Pancreas (tissue), 10 donors: ENCODE results near the gene SPRR5. TPM values are rescaled to one million over a fixed set of nuclear protein-coding genes. Genes with fewer than 3 reads are reported as not detected.

Source experiments
- ATAC-seq, 4 donors: fragments of 200-7000 bp; cut with Tn5 transposase; one replicate each; pipeline versions ENCODE4 v1.8.0 to v1.9.1; 2020; ENCODE audit warnings: mild to moderate bottlenecking in 4 of 4, moderate library complexity in 4 of 4
- DNase-seq, 6 donors: peaks; one replicate each; pipeline ENCODE4 v3.0.0-alpha.2; 2020
- FAIRE-seq: peaks from 2 replicates; lab custom pipeline; 2012; peaks lifted over from hg19 to GRCh38; lab: Jason Lieb, UNC
- H3K27ac ChIP-seq, 4 donors: fragments of 200-600 bp; sonication (generic); 1 replicate in 3 of 4; 2 replicates in 1 of 4; pipeline versions ENCODE4 v1.5.0 to v1.8.0; 2020
- H3K27me3 ChIP-seq, 4 donors: fragments of 200-600 bp; one replicate each; pipeline ENCODE4 v1.8.0; 2021
- H3K36me3 ChIP-seq, 3 donors: fragments of 200-600 bp; sonication (generic) in 1 of 3; one replicate each; pipeline versions ENCODE4 v1.5.0 to v1.8.0; 2020 to 2021
- H3K4me1 ChIP-seq, 3 donors: fragments of 200-600 bp; one replicate each; pipeline ENCODE4 v1.8.0; 2021
- H3K4me3 ChIP-seq, 4 donors: fragments of 200-600 bp; sonication (generic) in 2 of 4; one replicate each; pipeline versions ENCODE4 v1.5.0 to v1.8.0; 2020 to 2021
- H3K9me3 ChIP-seq, 4 donors: fragments of 200-600 bp; one replicate each; pipeline ENCODE4 v1.8.0; 2021
- WGBS, 2 donors: extraction: QIAGEN DNeasy Blood & Tissue Kit; methylation state at CpG; one replicate each; pipeline ENCODE4 v1.1.7; 2013; 5-methylcytosine and 5-hydroxymethylcytosine counted together
- intact Hi-C, 3 donors: fragments of 100-400 bp; cut with DNase I; formaldehyde crosslinking; loops; one replicate each; pipeline versions ENCODE4 v1.11.1 to v1.14.2; 2022
- polyA plus RNA-seq, 2 donors: library from polyadenylated mRNA; stranded (reverse); fragments of 200-250 nt; gene quantifications; one replicate each; pipeline ENCODE4 v1.2.3, GENCODE V29; 2013
- total RNA-seq, 6 donors: library from RNA; stranded (reverse); fragmentation: NEBNext Ultra II Directional in 4 of 6; extraction: Animal tissue kit (Norgen Biotek cat#: 25700) in 4 of 6; gene quantifications; one replicate each; pipeline versions ENCODE4 v1.2.1 to v1.2.4, GENCODE V29; 2021 to 2023
- TF ChIP-seq, protein P1 (sequence below), 4 donors: fragments of 200-600 bp; sonication (generic) in 3 of 4; IDR thresholded peaks; one replicate each; pipeline versions ENCODE4 v1.5.0 to v1.8.0; 2021; ENCODE audit warnings: antibody characterized with exemption in 4 of 4
- donor health status: healthy with polysubstance abuse.
- donor health status: DM: no; HTN: no; CAD: no; lungs with moderate emphysema.
- donor health status: DM: no; HTN: no; CAD: no.
- donor health status: control.
- donor health status: control.
- donor health status: Bipolar disorder and iron deficiency.
- donor health status: DM: yes; HTN: yes; CAD: no.
- donor health status: DM: no; HTN: no; CAD: no.
- donor health status: DM: no; HTN: no; CAD: no.
- donor health status: DM: yes; HTN: yes; CAD: no.

SPRR5 gene
- total and polyA plus RNA-seq, 8 donors, result not detected

DNA sequence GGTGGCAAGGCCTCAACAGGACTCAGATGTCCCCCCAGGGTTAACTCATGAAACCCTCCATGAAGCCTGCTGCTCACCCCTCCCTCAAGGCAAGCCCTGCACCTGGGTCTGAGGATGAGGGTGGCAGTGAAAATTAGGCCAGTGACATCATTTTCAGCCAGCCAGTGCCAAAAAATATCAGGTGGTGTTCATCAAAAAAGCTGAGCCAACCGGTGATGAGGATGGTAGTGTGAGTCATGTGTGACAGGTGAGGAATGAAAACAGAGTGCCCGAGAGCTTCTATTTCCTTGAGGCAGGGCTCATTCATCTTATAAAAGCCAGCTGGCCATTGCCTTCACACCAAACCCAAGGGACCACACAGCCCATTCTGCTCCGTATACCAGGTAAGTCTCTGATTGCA is 36.7 kb downstream of the SPRR5 start, which contains the start of gene SPRR1A:
Gene SPRR1A (plus strand): TSS at position 339 of the 400 bp plus-strand sequence. CDS start 1,150 bp downstream, outside the sequence.
- WGBS, 2 donors, result 77 to 85% methylated on average over 3 of the region's 3 CpGs
- Histone ChIP-seq H3K27me3 (no peaks in the 10 kb centered on the region), H3K4me3 (no peak within 1 kb of the TSS), H3K36me3 (no peaks in the 10 kb centered on the region), H3K4me1 (no peaks in the 10 kb centered on the region), H3K27ac (no peak within 1 kb of the TSS), H3K9me3 (no peaks in the 10 kb centered on the region)
- no peak for DNase-seq
- TF ChIP-seq, protein P1, sequence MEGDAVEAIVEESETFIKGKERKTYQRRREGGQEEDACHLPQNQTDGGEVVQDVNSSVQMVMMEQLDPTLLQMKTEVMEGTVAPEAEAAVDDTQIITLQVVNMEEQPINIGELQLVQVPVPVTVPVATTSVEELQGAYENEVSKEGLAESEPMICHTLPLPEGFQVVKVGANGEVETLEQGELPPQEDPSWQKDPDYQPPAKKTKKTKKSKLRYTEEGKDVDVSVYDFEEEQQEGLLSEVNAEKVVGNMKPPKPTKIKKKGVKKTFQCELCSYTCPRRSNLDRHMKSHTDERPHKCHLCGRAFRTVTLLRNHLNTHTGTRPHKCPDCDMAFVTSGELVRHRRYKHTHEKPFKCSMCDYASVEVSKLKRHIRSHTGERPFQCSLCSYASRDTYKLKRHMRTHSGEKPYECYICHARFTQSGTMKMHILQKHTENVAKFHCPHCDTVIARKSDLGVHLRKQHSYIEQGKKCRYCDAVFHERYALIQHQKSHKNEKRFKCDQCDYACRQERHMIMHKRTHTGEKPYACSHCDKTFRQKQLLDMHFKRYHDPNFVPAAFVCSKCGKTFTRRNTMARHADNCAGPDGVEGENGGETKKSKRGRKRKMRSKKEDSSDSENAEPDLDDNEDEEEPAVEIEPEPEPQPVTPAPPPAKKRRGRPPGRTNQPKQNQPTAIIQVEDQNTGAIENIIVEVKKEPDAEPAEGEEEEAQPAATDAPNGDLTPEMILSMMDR (IDR thresholded peaks at IDR 0.05), result no peak
- intact Hi-C loops, result no loop called here
- peak in 1 of 4 donors; percentile 32 for ATAC-seq
- FAIRE-seq, result no peak

DNA sequence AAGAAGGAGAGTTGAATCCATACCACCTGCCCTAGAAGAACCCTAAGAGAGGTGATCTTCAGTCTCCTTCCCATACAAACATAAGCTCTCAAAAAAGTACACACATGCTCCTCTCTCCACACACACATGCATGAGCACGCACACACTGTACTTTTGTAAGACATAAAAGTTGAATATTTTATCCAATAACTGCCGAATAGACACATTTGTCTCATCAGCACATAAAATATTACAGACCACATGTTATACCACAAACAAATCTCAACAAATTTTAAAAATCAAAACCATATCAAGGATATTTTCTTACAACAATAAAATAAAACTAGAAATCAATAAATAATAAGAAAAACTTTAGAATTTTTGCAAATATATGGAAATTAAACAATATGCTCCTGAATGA is 39.6 kb downstream of the SPRR5 start:
- Histone ChIP-seq H3K27me3 (no peaks in the 10 kb centered on the region), H3K4me3 (no peak overlapping the region), H3K4me1 (no peaks in the 10 kb centered on the region), H3K9me3 (no peaks in the 10 kb centered on the region), H3K27ac (no peak overlapping the region), H3K36me3 (no peaks in the 10 kb centered on the region)
- 76 to 80% methylated on average over 2 of the region's 2 CpGs for WGBS, 2 donors
- intact Hi-C loops, result no loop called here
- DNase-seq (no peak), ATAC-seq (no peak), FAIRE-seq (no peak)
- TF ChIP-seq, protein P1 (IDR thresholded peaks at IDR 0.05), result no peak

DNA sequence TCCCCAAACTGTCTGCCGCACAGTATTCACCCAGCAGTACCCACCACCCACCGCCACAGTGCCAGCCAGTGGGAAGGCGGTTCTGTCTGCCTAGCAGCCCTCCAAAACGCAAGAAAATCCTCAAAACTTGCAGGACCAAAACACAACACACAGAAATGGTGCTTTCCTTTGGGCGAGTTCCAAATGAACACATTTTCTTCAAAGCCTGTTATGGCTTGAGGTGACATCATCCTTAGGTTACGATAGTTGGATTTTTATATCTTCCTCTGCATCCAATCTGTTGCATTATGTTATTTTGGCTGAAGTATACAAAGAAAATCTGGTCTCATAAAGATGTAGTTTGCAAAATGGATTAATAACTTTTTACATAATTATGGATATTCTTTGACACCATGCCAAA is 46.2 kb downstream of the SPRR5 start:
- TF ChIP-seq, protein P1 (IDR thresholded peaks at IDR 0.05), result no peak
- Histone ChIP-seq H3K36me3 (no peaks in the 10 kb centered on the region), H3K27me3 (no peaks in the 10 kb centered on the region), H3K9me3 (no peaks in the 10 kb centered on the region), H3K4me3 (no peak overlapping the region), H3K4me1 (peaks cover 0 to 9% (median 0%) of the 10 kb centered on the region in 3 donors), H3K27ac (no peak overlapping the region)
- WGBS, 2 donors, result 78 to 85% methylated on average over 6 of the region's 6 CpGs
- no peak for FAIRE-seq
- ATAC-seq, result no peak
- DNase-seq, result no peak
- intact Hi-C loops, result no loop called here

DNA sequence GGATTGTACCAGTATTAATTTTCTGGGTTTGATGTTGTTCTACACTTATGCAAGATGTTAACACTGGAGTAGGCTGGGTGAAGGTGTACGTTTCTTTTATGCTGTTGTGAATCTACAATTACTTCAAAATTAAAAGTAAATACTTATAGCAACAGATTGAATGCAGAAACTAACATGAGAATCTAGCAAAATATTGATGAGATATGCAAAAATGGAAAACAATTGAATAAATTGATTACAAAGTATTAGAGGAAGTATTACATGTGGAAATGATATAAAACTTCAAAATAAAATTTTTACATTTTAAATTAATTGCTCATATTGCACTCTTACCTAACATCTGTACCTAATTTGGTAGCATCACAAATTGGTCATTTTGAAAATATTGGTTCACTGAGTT is 48.8 kb downstream of the SPRR5 start:
- FAIRE-seq, result no peak

More for the DNA sequence above, 48.8 kb downstream of the SPRR5 start:
- intact Hi-C loops, result no loop called here
- Histone ChIP-seq H3K9me3 (no peaks in the 10 kb centered on the region), H3K27ac (no peak overlapping the region), H3K4me3 (no peak overlapping the region), H3K4me1 (peaks cover 0 to 9% (median 0%) of the 10 kb centered on the region in 3 donors), H3K27me3 (no peaks in the 10 kb centered on the region), H3K36me3 (no peaks in the 10 kb centered on the region)
- TF ChIP-seq, protein P1 (IDR thresholded peaks at IDR 0.05), result no peak
- 0 to 44% methylated on average over 1 of the region's 1 CpG for WGBS, 2 donors
- no peak for DNase-seq
- ATAC-seq, result no peak
